ENCODE measurements around the gene TFAP2E. TPM values are rescaled to one million over a fixed set of nuclear protein-coding genes. Genes with fewer than 3 reads are reported as not detected.

TFAP2E gene
- total RNA-seq, result 0.22 and 0.26 TPM in 2 replicates

GRCh38 chr1:35573198-35574124 is at the start of gene TFAP2E:
TSS of gene TFAP2E (plus strand) at chr1:35573314. CDS start at chr1:35573578, 264 bp downstream.

GRCh38 chr1:35557118-35557610 is 15.9 kb upstream of the TFAP2E start, which contains the start of gene KIAA0319L:
TSS of gene KIAA0319L (minus strand) at chr1:35557403. CDS start at chr1:35554491, 2,912 bp downstream.

GRCh38 chr1:35557611-35558373 is 15.3 kb upstream of the TFAP2E start, which contains the start of gene NCDN:
TSS of gene NCDN (plus strand) at chr1:35557799. CDS start at chr1:35558191, 392 bp downstream.

GRCh38 chr1:35641233-35641866 is 68.2 kb downstream of the TFAP2E start, which contains the start of gene PSMB2:
TSS of gene PSMB2 (minus strand) at chr1:35641526. CDS start at chr1:35641432, 94 bp downstream.

Other genes starting within 250 kb of the TFAP2E start
- gene KIAA0319L, start 15.9 kb upstream of the TFAP2E start, total RNA-seq, result 44.5 and 45.7 TPM in 2 replicates
- gene NCDN, start 15.5 kb upstream of the TFAP2E start, total RNA-seq, result 7.9 and 12.8 TPM in 2 replicates
- gene PSMB2, start 68.2 kb downstream of the TFAP2E start, total RNA-seq, result 15.6 and 17.4 TPM in 2 replicates
- 16.7 and 19.3 TPM in 2 replicates for gene C1orf216, start 145.6 kb downstream of the TFAP2E start, total RNA-seq
- gene CLSPN, start 196.7 kb downstream of the TFAP2E start, total RNA-seq, result 3.7 and 4.0 TPM in 2 replicates
- 46.2 and 46.6 TPM in 2 replicates for gene AGO4, start 234.7 kb downstream of the TFAP2E start, total RNA-seq

All from dermis lymphatic vessel endothelial cell (primary cell).